Neuronal stem cell (in vitro differentiated cells): ENCODE data around the gene RBM25. TPM values are rescaled to one million over a fixed set of nuclear protein-coding genes. Genes with fewer than 3 reads are reported as not detected.
"Not testable (repeated sequence)": the region's sequence is repeated elsewhere in the genome, so short reads cannot be mapped to it uniquely, and the experiment has no call there.

ENCODE experiments used
- DNase-seq: peaks from one replicate; pipeline ENCODE4 v3.0.0-alpha.2; 2013; ENCODE audit warnings: low spot score
- H2AFZ ChIP-seq: one replicate; pipeline ENCODE4 v1.6.1; 2013; ENCODE audit warnings: mild to moderate bottlenecking, low read length, inconsistent platforms
- H2AK5ac ChIP-seq: 2 replicates; pipeline ENCODE4 v1.6.1; 2013; ENCODE audit warnings: low read depth, mild to moderate bottlenecking, inconsistent platforms, low read length, moderate library complexity, mixed read lengths
- H2BK120ac ChIP-seq: 2 replicates; pipeline ENCODE4 v1.6.1; 2013; ENCODE audit warnings: low read depth, mild to moderate bottlenecking, inconsistent platforms, low read length, moderate library complexity, mixed read lengths
- H2BK12ac ChIP-seq: one replicate; pipeline ENCODE4 v1.6.1; 2013; ENCODE audit warnings: low read length, inconsistent platforms
- H2BK15ac ChIP-seq: 2 replicates; pipeline ENCODE4 v1.6.1; 2013; ENCODE audit warnings: mild to moderate bottlenecking, low read length, inconsistent platforms, mixed read lengths
- H2BK5ac ChIP-seq: one replicate; pipeline ENCODE4 v1.6.1; 2013; ENCODE audit warnings: inconsistent platforms, mild to moderate bottlenecking, low read length, moderate library complexity
- H3K14ac ChIP-seq: one replicate; pipeline ENCODE4 v1.6.1; 2013; ENCODE audit warnings: low read length, inconsistent platforms
- H3K18ac ChIP-seq: 2 replicates; pipeline ENCODE4 v1.6.1; 2013; ENCODE audit warnings: low read length, inconsistent platforms
- H3K23ac ChIP-seq: 2 replicates; pipeline ENCODE4 v1.6.1; 2013; ENCODE audit warnings: low read depth, mild to moderate bottlenecking, mixed read lengths, low read length, inconsistent platforms; ENCODE audit not compliant: poor library complexity
- H3K27ac ChIP-seq: replicated peaks from 3 replicates; pipeline ENCODE4 v1.5.1; 2013; ENCODE audit warnings: low read length, inconsistent platforms
- H3K27me3 ChIP-seq, 3 experiments: 2 replicates each; pipeline ENCODE4 v1.6.1; 2013; ENCODE audit warnings: low read length in 3 of 3, mild to moderate bottlenecking in 2 of 3, inconsistent platforms in 1 of 3, low read depth in 1 of 3, mixed read lengths in 1 of 3, moderate library complexity in 1 of 3; ENCODE audit not compliant: control insufficient read depth in 3 of 3, insufficient read depth in 3 of 3
- H3K36me3 ChIP-seq, 2 donors: replicated peaks in 1 of 2; 2 replicates each; pipeline ENCODE4 v1.6.1; 2013; ENCODE audit warnings: low read length in 2 of 2; ENCODE audit not compliant: control insufficient read depth in 2 of 2, insufficient read depth in 2 of 2
- H3K4ac ChIP-seq: 2 replicates; pipeline ENCODE4 v1.6.1; 2013; ENCODE audit warnings: inconsistent platforms, mild to moderate bottlenecking, low read length, moderate library complexity
- H3K4me1 ChIP-seq, 2 donors: 1 replicate in 1 of 2; 2 replicates in 1 of 2; pipeline ENCODE4 v1.6.1; 2013; ENCODE audit warnings: low read length in 2 of 2, low read depth in 1 of 2; ENCODE audit not compliant: control insufficient read depth in 2 of 2, insufficient read depth in 1 of 2
- H3K4me2 ChIP-seq: one replicate; pipeline ENCODE4 v1.6.1; 2013; ENCODE audit warnings: mild to moderate bottlenecking, low read length, inconsistent platforms; ENCODE audit not compliant: insufficient read depth, poor library complexity, severe bottlenecking
- H3K4me3 ChIP-seq, 2 donors: 2 replicates each; pipeline ENCODE4 v1.5.1; 2013; ENCODE audit warnings: low read length in 2 of 2, mild to moderate bottlenecking in 2 of 2, inconsistent platforms in 1 of 2, moderate library complexity in 1 of 2
- H3K79me1 ChIP-seq: one replicate; pipeline ENCODE4 v1.6.1; 2013; ENCODE audit warnings: low read depth, mild to moderate bottlenecking, inconsistent platforms, low read length, moderate library complexity
- H3K9ac ChIP-seq: one replicate; pipeline ENCODE4 v1.6.1; 2013; ENCODE audit warnings: mild to moderate bottlenecking, low read depth, low read length, inconsistent platforms; ENCODE audit not compliant: poor library complexity
- H3K9me3 ChIP-seq, 2 donors: replicated peaks in 1 of 2; 2 replicates each; pipeline versions ENCODE3 to v1.6.1; 2013; ENCODE audit warnings: low read length in 2 of 2, mild to moderate bottlenecking in 2 of 2, inconsistent platforms in 1 of 2, low read depth in 1 of 2, mixed read lengths in 1 of 2, moderate library complexity in 1 of 2; ENCODE audit not compliant: control insufficient read depth in 2 of 2, insufficient read depth in 1 of 2
- H4K8ac ChIP-seq: one replicate; pipeline ENCODE4 v1.6.1; 2013; ENCODE audit warnings: low read depth, mild to moderate bottlenecking, inconsistent platforms, low read length, moderate library complexity
- H4K91ac ChIP-seq: one replicate; pipeline ENCODE4 v1.6.1; 2013; ENCODE audit warnings: low read length, low read depth, mild to moderate bottlenecking, inconsistent platforms; ENCODE audit not compliant: poor library complexity
- WGBS, 2 donors: extraction: QIAGEN DNeasy Blood & Tissue Kit; methylation state at CpG; one replicate each; pipeline ENCODE4 v1.1.7; 2013; ENCODE audit warnings: missing lambda C conversion rate in 2 of 2, mixed read lengths in 1 of 2; ENCODE audit not compliant: insufficient read length in 2 of 2, insufficient replicate concordance in 1 of 2; ENCODE audit errors: extremely low coverage in 2 of 2; 5-methylcytosine and 5-hydroxymethylcytosine counted together
- polyA plus RNA-seq, 2 experiments: library from polyadenylated mRNA; stranded (reverse); fragments of 200-250 nt; gene quantifications; one replicate each; pipeline ENCODE4 v1.2.3, GENCODE V29; 2013

The RBM25 gene
- 107 TPM for polyA plus RNA-seq (2013, experiment 1 of 2)
- 109 TPM for polyA plus RNA-seq (2013, experiment 2 of 2)

- Histone ChIP-seq H3K23ac (peak within 1 kb of the TSS; percentile 100), H2AK5ac (peak within 1 kb of the TSS; percentile 61), H3K14ac (peak within 1 kb of the TSS; percentile 99), H3K36me3 (peaks cover 0 to 34% of the 10 kb centered on the region in 2 donors), H3K4ac (peak within 1 kb of the TSS; percentile 38), H2BK120ac (peak within 1 kb of the TSS; percentile 16), H3K18ac (peak within 1 kb of the TSS; percentile 96), H2BK5ac (peak within 1 kb of the TSS; percentile 84), H3K4me2 (peak within 1 kb of the TSS; percentile 73), H3K4me1 (no peaks in the 10 kb centered on the region), H3K9me3 (no peaks in the 10 kb centered on the region), H3K79me1 (peaks cover 3% of the 10 kb centered on the region), H3K27me3 (no peaks in the 10 kb centered on the region), H3K4me3 (peak within 1 kb of the TSS; percentile 89 to 98), H2BK15ac (peak within 1 kb of the TSS; percentile 58), H2AFZ (peak within 1 kb of the TSS; percentile 87), H4K91ac (no peak within 1 kb of the TSS), H2BK12ac (no peak within 1 kb of the TSS), H3K9ac (peak within 1 kb of the TSS; percentile 95), H3K27ac (peak within 1 kb of the TSS; percentile 95), H4K8ac (peak within 1 kb of the TSS; percentile 65)
- WGBS, 2 donors = no CpG with 5 or more reads among the region's 57 CpGs
- peak; percentile 96 for DNase-seq
Measured at GRCh38 chr14:73058224-73058921, at the start of gene RBM25. Gene RBM25 (plus strand): TSS chr14:73058534. CDS start chr14:73071642, 13,108 bp downstream.

DNA sequence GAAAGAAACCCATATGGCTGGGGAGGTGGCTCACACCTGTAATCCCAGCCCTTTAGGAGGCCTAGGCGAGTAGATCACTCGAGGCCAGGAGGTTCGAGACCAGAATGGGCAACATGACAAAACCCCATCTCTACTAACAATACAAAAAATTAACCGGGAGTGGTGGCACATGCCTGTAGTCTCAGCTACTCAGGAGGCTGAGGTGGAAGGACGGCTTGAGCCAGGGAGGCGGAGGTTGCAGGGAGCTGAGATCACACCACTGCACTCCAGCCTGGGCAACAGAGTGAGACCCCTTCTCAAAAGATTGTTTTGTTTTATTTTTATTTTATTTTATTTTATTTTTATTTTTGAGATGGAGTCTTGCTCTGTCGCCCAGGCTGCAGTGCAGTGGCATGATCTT, 47.1 kb upstream of the RBM25 start:
- H3K36me3 ChIP-seq = peaks cover 1 to 16% of the 10 kb centered on the region in 2 donors
- H2AFZ ChIP-seq, H3K4me3 ChIP-seq, H3K27me3 ChIP-seq, H3K4me1 ChIP-seq, H3K18ac ChIP-seq, H2BK120ac ChIP-seq, H4K91ac ChIP-seq, H3K79me1 ChIP-seq, H2BK12ac ChIP-seq, H3K14ac ChIP-seq, DNase-seq, H2BK5ac ChIP-seq, H3K9me3 ChIP-seq, H3K27ac ChIP-seq, H2AK5ac ChIP-seq, H4K8ac ChIP-seq, H3K4ac ChIP-seq, H3K23ac ChIP-seq, H2BK15ac ChIP-seq, H3K4me2 ChIP-seq, H3K9ac ChIP-seq: not testable (repeated sequence)
- WGBS, 2 donors = no CpG with 5 or more reads among the region's 7 CpGs

DNA sequence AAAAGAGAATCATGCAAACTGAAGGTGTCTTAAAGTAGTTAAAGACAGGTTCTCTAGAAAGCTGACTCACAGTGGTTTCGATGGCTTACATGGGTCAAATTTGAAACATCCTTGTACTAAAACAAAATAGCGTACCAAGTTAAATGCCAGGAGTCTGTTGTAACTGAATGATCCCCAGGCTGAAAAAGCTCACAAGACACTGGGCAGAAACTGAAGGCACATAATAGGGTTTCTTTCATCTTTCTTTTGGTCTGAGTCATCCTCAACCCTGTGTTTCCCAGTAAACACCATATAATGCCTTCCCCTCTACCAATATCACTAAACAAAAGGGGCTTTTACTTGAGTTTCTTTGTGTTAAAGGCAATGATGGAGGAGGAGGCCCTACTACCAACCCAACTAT, 44.2 kb upstream of the RBM25 start:
- Histone ChIP-seq H3K27me3 (no peaks in the 10 kb centered on the region), H3K79me1 (peaks cover 2% of the 10 kb centered on the region), H3K9me3 (no peaks in the 10 kb centered on the region), H2AK5ac (no peak overlapping the region), H2AFZ (no peak overlapping the region), H2BK120ac (no peak overlapping the region), H3K36me3 (peaks cover 0 to 21% of the 10 kb centered on the region in 2 donors), H3K18ac (no peak overlapping the region), H3K9ac (no peak overlapping the region), H3K4me1 (no peaks in the 10 kb centered on the region), H2BK5ac (no peak overlapping the region), H3K4me2 (no peak overlapping the region), H3K14ac (no peak overlapping the region), H3K27ac (no peak overlapping the region), H3K23ac (no peak overlapping the region), H3K4me3 (no peak overlapping the region), H3K4ac (no peak overlapping the region), H2BK12ac (no peak overlapping the region), H2BK15ac (no peak overlapping the region), H4K8ac (no peak overlapping the region), H4K91ac (no peak overlapping the region)
- DNase-seq = no peak
- WGBS, 2 donors = no CpG with 5 or more reads among the region's 2 CpGs

DNA sequence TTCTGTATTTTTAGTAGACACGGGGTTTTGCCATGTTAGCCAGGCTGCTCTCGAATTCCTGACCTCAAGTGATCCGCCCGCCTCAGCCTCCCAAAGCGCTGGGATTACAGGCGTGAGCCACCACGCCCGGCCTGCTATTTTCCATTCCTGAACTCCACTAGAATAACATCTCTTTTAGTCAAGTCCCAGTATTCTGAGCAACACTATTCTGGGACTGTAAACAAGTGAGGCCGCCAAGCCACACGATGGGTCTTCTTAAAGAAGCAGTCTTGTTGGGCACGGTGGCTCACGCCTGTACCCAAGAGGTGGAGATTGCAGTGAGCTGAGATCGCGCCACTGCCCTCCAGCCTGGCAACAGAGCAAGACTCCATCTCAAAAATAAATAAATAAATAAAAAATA, 42.8 kb upstream of the RBM25 start:
- H3K36me3 ChIP-seq = peaks cover 0 to 19% of the 10 kb centered on the region in 2 donors
- H3K9ac ChIP-seq, H3K9me3 ChIP-seq, H2AK5ac ChIP-seq, H3K79me1 ChIP-seq, H3K4me1 ChIP-seq, H3K4me3 ChIP-seq, H4K91ac ChIP-seq, H3K4me2 ChIP-seq, H2BK12ac ChIP-seq, H3K27me3 ChIP-seq, H3K18ac ChIP-seq, H2BK5ac ChIP-seq, H2BK15ac ChIP-seq, H3K27ac ChIP-seq, H3K4ac ChIP-seq, H3K14ac ChIP-seq, H2BK120ac ChIP-seq, H2AFZ ChIP-seq, H4K8ac ChIP-seq, H3K23ac ChIP-seq, DNase-seq: not testable (repeated sequence)
- no CpG with 5 or more reads among the region's 14 CpGs for WGBS, 2 donors
